Cortex of kidney (tissue), 1 donor: ENCODE results near the gene GARNL3.

Experiments
- DNase-seq: peaks from one replicate; lab custom pipeline; 2025; lab: John Stamatoyannopoulos, UW

GARNL3 gene

GRCh38 chr9:127386981-127387380 is 122.4 kb downstream of the GARNL3 start:
- DNase-seq = no peak

GRCh38 chr9:127388037-127388855 is 123.7 kb downstream of the GARNL3 start:
- no peak for DNase-seq

GRCh38 chr9:127388856-127389238 is 124.3 kb downstream of the GARNL3 start:
- no peak for DNase-seq

GRCh38 chr9:127389381-127390247 is 125.0 kb downstream of the GARNL3 start:
- no peak for DNase-seq

- DNase-seq = no peak
Observed at GRCh38 chr9:127390248-127390545, 125.6 kb downstream of the GARNL3 start.

GRCh38 chr9:127390563-127390962 is 126.0 kb downstream of the GARNL3 start:
- DNase-seq = no peak

GRCh38 chr9:127392166-127392565 is 127.6 kb downstream of the GARNL3 start:
- DNase-seq = no peak

GRCh38 chr9:127392976-127393375 is 128.4 kb downstream of the GARNL3 start:
- DNase-seq = no peak

GRCh38 chr9:127393645-127394044 is 129.1 kb downstream of the GARNL3 start:
- no peak for DNase-seq

- no peak for DNase-seq
Observed at GRCh38 chr9:127395497-127396252, 131.1 kb downstream of the GARNL3 start.

- DNase-seq = no peak
Observed at GRCh38 chr9:127396253-127396807, 131.8 kb downstream of the GARNL3 start.

- peak; percentile 81 for DNase-seq
Observed at GRCh38 chr9:127396808-127397645, 132.5 kb downstream of the GARNL3 start, which contains the start of gene SLC2A8. Gene SLC2A8 (plus strand): TSS chr9:127397169. CDS start chr9:127397231, 62 bp downstream.

GRCh38 chr9:127397646-127398274 is 133.2 kb downstream of the GARNL3 start:
- DNase-seq = no peak

GRCh38 chr9:127398275-127398647 is 133.7 kb downstream of the GARNL3 start:
- no peak for DNase-seq

GRCh38 chr9:127398715-127399400 is 134.3 kb downstream of the GARNL3 start:
- DNase-seq = no peak

GRCh38 chr9:127399736-127400269 is 135.2 kb downstream of the GARNL3 start:
- DNase-seq = no peak

GRCh38 chr9:127402401-127403090 is 138.0 kb downstream of the GARNL3 start:
- no peak for DNase-seq

- no peak for DNase-seq
Observed at GRCh38 chr9:127403507-127404192, 139.1 kb downstream of the GARNL3 start.

GRCh38 chr9:127404631-127405030 is 140.1 kb downstream of the GARNL3 start:
- DNase-seq = no peak
